HG03135 (cell line): ENCODE measurements around the gene SYNDIG1.
A peak's percentile ranks its signal among the peaks of the same experiment; 100 is the strongest.
"Not testable (repeated sequence)": the region's sequence is repeated elsewhere in the genome, so short reads cannot be mapped to it uniquely, and the experiment has no call there.

Experiments
- ATAC-seq: cut with Tn5 transposase; IDR thresholded peaks from one replicate; pipeline ENCODE4 v1.9.1; 2021; ENCODE audit warnings: mild to moderate bottlenecking, moderate library complexity; ENCODE audit not compliant: unreplicated experiment

Gene SYNDIG1

DNA sequence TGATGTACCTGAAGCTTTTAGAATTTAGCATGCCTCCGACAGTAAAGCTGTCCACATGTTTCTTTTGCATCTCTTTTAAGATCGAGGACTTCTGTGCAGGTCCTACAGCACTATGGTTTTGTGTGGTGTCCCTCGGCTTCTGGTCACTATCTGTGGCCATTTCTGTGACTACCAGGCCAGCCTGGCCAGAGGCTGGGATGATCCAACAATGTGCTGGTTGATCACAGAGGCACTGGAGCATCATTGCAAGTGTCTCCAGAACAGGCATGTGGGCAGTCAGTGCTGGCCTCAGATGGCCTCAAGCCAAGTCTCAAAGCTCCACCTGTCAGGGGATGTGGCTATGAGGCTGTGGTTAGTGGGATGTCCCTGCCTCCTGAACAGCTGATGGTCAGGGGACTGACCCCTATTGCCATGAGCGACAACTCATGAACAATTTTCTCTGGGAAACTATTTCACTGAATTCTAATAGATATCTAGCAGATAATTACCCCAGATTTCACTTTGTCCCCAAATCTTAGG is 136.6 kb downstream of the SYNDIG1 start:
- no peak for ATAC-seq

GRCh38 chr20:24607402-24607801 is 138.0 kb downstream of the SYNDIG1 start:
- ATAC-seq: no peak

- ATAC-seq: peak; percentile 61
Observed at GRCh38 chr20:24608926-24609667, 139.7 kb downstream of the SYNDIG1 start.

DNA sequence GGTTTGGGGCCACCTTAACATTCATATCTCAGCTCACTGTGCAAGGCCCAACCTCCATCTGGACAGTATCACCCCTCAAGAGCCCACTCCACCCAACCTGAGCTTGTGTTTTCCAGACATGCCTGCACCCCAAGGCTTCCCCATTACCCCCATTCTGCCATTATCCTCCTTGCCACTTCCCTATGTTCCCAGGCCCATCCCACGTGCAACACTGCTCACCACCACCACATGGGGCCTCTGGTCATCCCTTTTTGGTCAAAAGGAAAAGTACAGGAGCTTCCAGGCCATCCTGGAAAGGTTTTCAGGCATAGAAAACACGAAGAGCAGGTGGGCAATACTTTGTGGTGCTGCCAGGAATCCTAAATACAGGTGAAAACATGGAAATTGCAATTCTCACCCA is 140.3 kb downstream of the SYNDIG1 start:
- ATAC-seq: no peak

GRCh38 chr20:24610341-24611115 is 141.1 kb downstream of the SYNDIG1 start:
- ATAC-seq: no peak

DNA sequence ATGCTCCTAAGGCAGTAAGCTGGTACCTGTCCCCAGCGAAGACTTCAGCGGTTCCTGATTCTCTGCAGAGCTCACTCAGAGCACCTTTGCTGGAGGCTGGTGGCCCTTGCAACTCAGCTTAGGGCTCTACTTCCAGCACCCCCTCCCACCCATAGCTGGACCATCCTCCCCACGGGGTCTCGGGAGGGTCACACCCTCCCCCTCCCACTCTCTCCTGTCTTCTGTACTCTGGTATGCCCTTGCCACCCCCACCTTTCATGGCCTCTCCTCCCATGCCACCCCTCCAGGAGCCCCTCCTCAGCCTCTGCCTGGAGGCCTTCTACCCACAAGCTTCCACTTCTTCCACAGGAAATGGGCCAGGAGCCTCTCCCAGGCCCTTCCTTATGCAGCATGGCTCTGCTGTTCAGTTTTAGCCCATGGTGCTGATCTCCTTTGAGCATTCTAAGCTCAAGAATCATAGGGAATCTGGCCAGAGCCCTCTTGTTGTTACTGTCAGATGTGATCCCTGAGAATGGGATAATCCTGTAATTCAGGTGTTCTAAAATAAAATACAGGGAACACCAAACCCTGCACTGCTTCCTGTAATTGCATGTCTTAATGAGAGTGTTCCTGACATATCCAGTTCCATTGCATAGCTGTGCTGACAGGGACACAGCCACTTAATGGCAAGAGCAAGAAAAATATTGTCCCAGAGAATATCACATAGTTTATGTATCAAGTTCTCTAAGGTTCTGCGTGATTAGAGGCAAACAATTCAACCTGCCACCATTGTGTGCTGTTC is 142.1 kb downstream of the SYNDIG1 start:
- no peak for ATAC-seq

DNA sequence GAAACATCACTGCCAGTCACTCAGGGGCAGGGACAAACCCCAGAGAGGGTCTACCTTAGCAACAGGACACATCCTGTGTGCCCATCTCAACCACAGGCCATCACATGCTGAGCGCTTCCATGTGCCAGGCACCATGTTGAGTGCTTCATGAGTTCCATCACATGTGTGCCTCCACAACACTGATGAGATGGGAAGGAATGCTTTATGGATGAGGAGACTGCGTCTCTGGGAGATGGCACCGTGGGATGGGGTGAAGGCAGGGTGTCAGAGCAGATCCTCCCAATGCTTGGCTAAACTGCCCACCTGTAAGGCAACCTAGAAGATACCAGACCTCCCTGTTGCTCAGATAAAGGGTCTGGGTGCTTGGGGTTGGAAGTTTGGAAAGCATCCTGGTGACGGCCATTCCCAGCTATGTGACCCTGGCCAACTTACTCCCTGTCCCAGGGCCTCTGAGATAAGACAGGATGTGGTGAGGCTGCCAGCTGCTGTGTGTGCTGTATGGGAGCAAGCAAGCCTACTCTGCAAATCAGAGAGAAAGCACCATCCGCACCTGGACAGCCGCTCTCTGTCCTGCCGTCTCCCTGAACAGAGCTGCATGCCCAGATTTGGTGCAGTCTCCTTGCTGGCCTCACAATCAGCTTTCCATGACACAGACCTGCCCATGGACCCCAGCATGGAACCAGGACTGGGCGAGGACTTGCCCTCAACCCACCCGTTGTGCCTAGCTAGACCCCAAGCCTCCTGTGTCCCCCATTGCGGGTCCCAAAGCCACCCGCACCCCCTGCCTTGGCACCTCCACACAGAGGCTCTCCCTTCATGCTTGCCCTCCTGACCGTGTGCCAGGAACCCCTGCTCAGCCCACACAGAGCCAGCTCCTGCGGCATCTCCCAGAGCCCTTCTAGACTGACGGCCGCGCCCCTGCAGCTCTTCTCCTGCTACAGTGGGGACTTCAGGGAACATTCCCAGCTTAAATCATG is 143.7 kb downstream of the SYNDIG1 start:
- ATAC-seq: no peak

DNA sequence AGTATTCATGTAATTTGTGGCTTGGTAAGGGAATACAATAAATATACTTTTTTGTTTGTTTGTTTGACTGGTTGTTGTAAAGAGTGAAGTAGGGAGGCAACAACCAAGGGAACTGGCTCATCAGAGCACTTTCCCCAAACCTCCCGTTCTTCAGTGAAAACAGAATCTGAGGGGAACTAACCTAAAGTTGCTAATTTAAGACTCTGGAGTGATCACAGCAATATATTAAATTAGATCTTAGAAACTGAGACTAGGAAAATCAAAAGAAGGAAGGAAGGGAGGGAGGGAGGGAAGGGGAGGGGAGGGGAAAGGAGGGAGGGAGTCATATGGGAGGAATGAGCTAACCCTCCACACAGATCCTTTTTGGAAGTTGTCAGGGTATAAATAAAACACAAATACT is 144.9 kb downstream of the SYNDIG1 start:
- no peak for ATAC-seq

DNA sequence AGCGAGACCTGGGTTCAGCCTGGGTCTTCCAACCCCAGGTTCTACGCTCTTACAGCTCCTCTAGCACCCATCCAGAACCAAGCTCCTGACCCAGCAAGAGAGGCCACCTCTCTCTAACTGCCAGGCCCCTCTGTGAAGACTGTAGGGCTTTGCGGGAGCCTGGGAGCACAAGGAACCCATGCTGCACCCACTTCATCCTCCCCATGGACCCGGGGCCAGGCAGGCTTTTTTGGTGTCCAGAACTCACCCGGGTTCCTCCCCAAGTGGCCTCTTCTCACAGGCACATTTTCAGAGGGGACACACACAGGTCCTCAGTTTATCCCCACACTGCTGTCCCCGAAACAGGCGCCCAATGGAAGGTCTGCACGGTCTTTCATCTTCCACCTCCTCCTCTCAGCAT is 145.9 kb downstream of the SYNDIG1 start:
- ATAC-seq: no peak

DNA sequence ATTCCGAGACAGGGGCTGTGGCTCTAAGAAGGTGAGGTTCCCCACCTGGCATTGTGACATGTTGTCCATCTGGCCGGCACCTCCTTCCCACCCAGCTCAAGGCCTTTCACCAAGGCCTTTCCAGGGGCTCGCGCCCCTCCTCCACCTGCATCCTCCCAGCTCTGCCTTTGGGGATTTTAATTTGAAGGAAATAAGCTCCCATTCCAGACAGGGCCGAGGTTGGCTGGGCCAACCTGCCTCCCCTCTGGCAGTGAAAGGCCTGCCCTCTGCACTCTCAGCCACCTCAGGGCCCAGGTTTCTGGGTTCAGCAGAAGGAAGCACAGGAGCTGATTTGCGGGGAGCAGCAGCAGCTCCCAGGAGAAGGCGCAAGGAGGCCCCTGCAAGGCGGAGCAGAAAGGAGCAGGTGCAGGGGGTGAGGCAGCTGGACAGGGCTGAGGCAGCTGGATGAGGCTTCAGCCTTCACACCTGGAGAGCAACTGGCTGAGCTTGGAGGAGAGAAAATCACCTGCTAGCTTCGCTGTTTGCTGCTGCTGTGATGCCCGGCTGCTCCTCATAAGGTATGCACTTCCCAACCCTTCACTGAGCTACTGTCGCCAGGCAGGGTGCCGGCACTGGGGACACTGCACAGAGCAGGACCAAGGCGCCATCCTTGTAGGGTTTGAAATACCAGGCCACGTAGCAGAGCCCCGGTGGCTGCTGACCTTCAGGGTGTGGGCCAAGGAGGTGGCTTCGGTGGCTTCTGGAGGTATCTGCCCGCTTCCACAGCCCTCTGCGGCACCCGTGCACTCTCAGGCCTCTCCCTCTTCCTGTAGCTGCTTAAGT is 147.0 kb downstream of the SYNDIG1 start:
- no peak for ATAC-seq

DNA sequence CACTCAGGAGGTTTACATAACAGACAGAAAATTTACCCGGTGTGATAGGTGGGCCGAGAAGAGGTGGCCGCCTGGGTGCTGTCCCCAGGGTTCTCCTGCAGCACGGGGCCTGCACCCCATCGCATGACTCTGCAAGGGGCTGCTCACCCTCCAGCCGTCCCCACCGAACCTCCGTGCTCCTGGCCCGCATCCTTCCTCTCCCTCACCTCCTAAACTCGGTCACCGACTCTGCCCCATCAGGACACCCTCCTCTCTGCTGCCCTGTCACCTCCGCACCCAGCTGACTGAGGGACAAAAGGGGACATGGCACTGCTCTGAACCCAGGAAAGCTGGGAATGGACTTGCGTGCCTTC is 147.6 kb downstream of the SYNDIG1 start:
- ATAC-seq: no peak

GRCh38 chr20:24617757-24618450 is 148.5 kb downstream of the SYNDIG1 start:
- ATAC-seq: no peak

DNA sequence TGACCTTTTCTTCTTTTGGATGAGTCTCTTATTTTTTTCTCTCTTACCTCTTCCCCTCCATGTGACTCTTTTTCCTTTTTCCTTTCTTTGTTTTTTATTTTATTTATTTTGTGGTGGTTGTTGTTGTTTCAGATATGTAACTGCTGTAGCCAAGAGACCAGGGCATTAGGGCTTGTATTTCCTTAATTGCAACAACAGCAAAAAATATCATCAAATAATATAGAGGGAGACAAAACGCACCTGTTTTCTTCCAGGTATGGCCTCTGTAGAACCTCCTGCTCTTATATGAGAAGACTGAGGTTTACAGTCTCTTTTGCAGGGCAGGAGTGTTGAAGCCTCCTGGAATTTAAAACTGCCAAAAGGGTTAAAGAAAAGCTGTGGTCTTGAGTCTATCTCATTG is 149.3 kb downstream of the SYNDIG1 start:
- no peak for ATAC-seq

GRCh38 chr20:24619212-24619611 is 149.8 kb downstream of the SYNDIG1 start:
- ATAC-seq: no peak

- ATAC-seq: no peak
Observed at GRCh38 chr20:24620937-24621519, 151.6 kb downstream of the SYNDIG1 start.

DNA sequence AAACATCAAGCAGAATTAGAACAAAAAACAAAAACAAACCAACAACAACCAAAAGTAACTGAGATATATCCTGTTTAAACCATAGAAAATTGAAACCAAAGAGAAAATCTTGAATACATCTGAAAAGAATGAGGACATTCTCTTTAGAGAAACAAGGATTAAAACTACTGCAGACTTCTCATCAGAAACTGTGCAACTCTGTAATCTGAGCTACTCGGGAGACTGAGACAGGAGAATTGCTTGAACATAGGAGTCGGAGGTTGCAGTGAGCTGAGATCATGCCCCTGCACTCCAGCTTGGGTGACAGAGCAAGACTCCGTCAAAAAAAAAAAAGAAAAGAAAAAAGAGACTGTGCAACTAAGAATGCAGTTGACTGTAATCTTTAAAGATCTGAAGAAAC is 153.4 kb downstream of the SYNDIG1 start:
- no peak for ATAC-seq

DNA sequence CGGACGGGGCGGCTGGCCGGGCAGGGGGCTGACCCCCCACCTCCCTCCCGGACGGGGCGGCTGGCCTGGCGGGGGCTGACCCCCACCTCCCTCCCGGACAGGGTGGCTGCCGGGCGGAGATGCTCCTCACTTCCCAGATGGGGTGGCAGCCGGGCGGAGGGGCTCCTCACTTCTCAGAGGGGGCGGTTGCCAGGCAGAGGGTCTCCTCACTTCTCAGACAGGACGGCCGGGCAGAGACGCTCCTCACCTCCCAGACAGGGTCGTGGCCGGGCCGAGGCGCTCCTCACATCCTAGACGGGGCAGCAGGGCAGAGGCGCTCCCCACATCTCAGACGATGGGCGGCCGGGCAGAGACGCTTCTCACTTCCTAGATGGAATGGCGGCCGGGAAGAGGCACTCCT is 156.7 kb downstream of the SYNDIG1 start:
- not testable (repeated sequence) for ATAC-seq

DNA sequence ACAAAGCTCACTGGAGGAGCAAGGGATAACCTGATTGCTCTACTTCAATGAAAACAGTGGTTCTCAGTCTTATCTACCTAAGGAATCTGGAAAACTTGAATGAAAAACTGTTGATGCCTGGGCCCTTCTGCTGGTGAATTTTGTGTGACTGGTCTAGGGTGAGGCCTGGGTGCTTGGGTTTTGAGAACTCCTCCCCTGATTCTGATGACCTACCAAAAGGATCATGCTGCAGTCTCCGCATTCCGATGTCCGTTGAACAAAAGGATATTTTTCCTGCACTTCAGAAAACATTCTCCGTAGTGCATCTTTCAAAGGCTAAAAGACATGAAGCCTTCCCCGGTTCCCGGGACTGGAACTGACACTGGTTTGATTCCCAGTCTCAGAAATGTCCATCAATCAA is 157.9 kb downstream of the SYNDIG1 start:
- no peak for ATAC-seq

- ATAC-seq: no peak
Observed at GRCh38 chr20:24627926-24628325, 158.5 kb downstream of the SYNDIG1 start.
